GM11168 (cell line): Measurements from ENCODE around the gene PCDHB7.
"Not testable (repeated sequence)": the region's sequence is repeated elsewhere in the genome, so short reads cannot be mapped to it uniquely, and the experiment has no call there.

Experiments used
- in situ Hi-C: fragments of 300-500 bp; cut with MboI; formaldehyde crosslinking; loops from one replicate; pipeline ENCODE4 v1.12.0; 2022; ENCODE audit warnings: low sequenced_read_pairs; ENCODE audit not compliant: unreplicated experiment

The PCDHB7 gene

GRCh38 chr5:141179371-141179770 lies 6.9 kb downstream of the PCDHB7 start:
- in situ Hi-C loops, result not testable (repeated sequence)

- in situ Hi-C loops, result not testable (repeated sequence)
Observed at GRCh38 chr5:141179876-141180275, 7.4 kb downstream of the PCDHB7 start.

GRCh38 chr5:141180313-141180712 lies 7.9 kb downstream of the PCDHB7 start:
- in situ Hi-C loops, result no loop called here

- in situ Hi-C loops, result no loop called here
Observed at GRCh38 chr5:141182248-141182647, 9.8 kb downstream of the PCDHB7 start, which contains the start of gene PCDHB16. Gene PCDHB16 (plus strand): TSS chr5:141182387. CDS start chr5:141182560, 173 bp downstream.

- in situ Hi-C loops, result not testable (repeated sequence)
Observed at GRCh38 chr5:141184117-141184855, 11.8 kb downstream of the PCDHB7 start.

- in situ Hi-C loops, result no loop called here
Observed at GRCh38 chr5:141186897-141187512, 14.6 kb downstream of the PCDHB7 start, which contains the start of gene PCDHB9. Gene PCDHB9 (plus strand): TSS chr5:141187161. CDS start chr5:141187319, 158 bp downstream.

- in situ Hi-C loops, result not testable (repeated sequence)
Observed at GRCh38 chr5:141188682-141189081, 16.2 kb downstream of the PCDHB7 start.

- in situ Hi-C loops, result not testable (repeated sequence)
Observed at GRCh38 chr5:141189131-141189530, 16.7 kb downstream of the PCDHB7 start.

- in situ Hi-C loops, result no loop called here
Observed at GRCh38 chr5:141192110-141192725, 19.8 kb downstream of the PCDHB7 start, which contains the start of gene PCDHB10. Gene PCDHB10 (plus strand): TSS chr5:141192353. CDS start chr5:141192553, 200 bp downstream.

- in situ Hi-C loops, result not testable (repeated sequence)
Observed at GRCh38 chr5:141194332-141194731, 21.9 kb downstream of the PCDHB7 start.

- in situ Hi-C loops, result no loop called here
Observed at GRCh38 chr5:141196363-141196762, 23.9 kb downstream of the PCDHB7 start.

- in situ Hi-C loops, result no loop called here
Observed at GRCh38 chr5:141199359-141200235, 27.2 kb downstream of the PCDHB7 start, which contains the start of gene PCDHB11. Gene PCDHB11 (plus strand): TSS chr5:141199627. CDS start chr5:141199775, 148 bp downstream.

- in situ Hi-C loops, result not testable (repeated sequence)
Observed at GRCh38 chr5:141201126-141201525, 28.7 kb downstream of the PCDHB7 start.

GRCh38 chr5:141201646-141202045 lies 29.2 kb downstream of the PCDHB7 start:
- in situ Hi-C loops, result not testable (repeated sequence)

- in situ Hi-C loops, result no loop called here
Observed at GRCh38 chr5:141208478-141208877, 36.0 kb downstream of the PCDHB7 start, which contains the start of gene PCDHB12. Gene PCDHB12 (plus strand): TSS chr5:141208719. CDS start chr5:141208908, 189 bp downstream.

- in situ Hi-C loops, result not testable (repeated sequence)
Observed at GRCh38 chr5:141210281-141210680, 37.8 kb downstream of the PCDHB7 start.

- in situ Hi-C loops, result not testable (repeated sequence)
Observed at GRCh38 chr5:141210849-141211248, 38.4 kb downstream of the PCDHB7 start.

GRCh38 chr5:141213656-141214339 lies 41.4 kb downstream of the PCDHB7 start, which contains the start of gene PCDHB13:
Gene PCDHB13 (plus strand): TSS chr5:141213919. CDS start chr5:141214124, 205 bp downstream.
- in situ Hi-C loops, result not testable (repeated sequence)

- in situ Hi-C loops, result not testable (repeated sequence)
Observed at GRCh38 chr5:141214583-141214982, 42.1 kb downstream of the PCDHB7 start.
